CD4-positive, alpha-beta T cell (primary cell): ENCODE results near the gene NRXN3. TPM values are rescaled to one million over a fixed set of nuclear protein-coding genes. Genes with fewer than 3 reads are reported as not detected.

Experiments
- ATAC-seq: fragments of 200-7000 bp; cut with Tn5 transposase; one replicate; pipeline ENCODE4 v1.10.0; 2022; ENCODE audit warnings: mild to moderate bottlenecking; ENCODE audit not compliant: poor library complexity
- CTCF ChIA-PET: fragments of 350-600 bp; sonication (Branson Sonifier 250); formaldehyde crosslinking; loops from one replicate; lab custom pipeline; 2021; ENCODE audit warnings: antibody characterized with exemption, inconsistent platforms; lab: Charles Lee
- POLR2A ChIA-PET: fragments of 350-600 bp; sonication (Branson Sonifier 250); formaldehyde crosslinking; loops from one replicate; lab custom pipeline; 2021; ENCODE audit warnings: antibody characterized with exemption, inconsistent platforms; lab: Charles Lee
- DNase-seq, 14 experiments: peaks; one replicate each; pipeline ENCODE4 v3.0.0-alpha.2; 2013 to 2020; ENCODE audit warnings: mixed read lengths in 2 of 14
- H3K27ac ChIP-seq, 2 donors: one replicate each; pipeline versions ENCODE4 v1.5.1 to v1.7.0; 2013; ENCODE audit warnings: low read length in 2 of 2, low read depth in 1 of 2, mild to moderate bottlenecking in 1 of 2
- H3K27me3 ChIP-seq, 2 experiments: 1 replicate in 1 of 2; 2 replicates in 1 of 2; pipeline versions ENCODE4 v1.6.1 to v1.7.0; 2013; ENCODE audit warnings: low read length in 2 of 2, control low read depth in 1 of 2, mild to moderate bottlenecking in 1 of 2, moderate library complexity in 1 of 2; ENCODE audit not compliant: insufficient read depth in 2 of 2, control insufficient read depth in 1 of 2
- H3K36me3 ChIP-seq: one replicate; pipeline ENCODE4 v1.6.1; 2013; ENCODE audit warnings: low read length, control low read depth; ENCODE audit not compliant: insufficient read depth
- H3K4me1 ChIP-seq: one replicate; pipeline ENCODE4 v1.6.1; 2013; ENCODE audit warnings: low read length, control low read depth; ENCODE audit not compliant: insufficient read depth
- H3K4me3 ChIP-seq: one replicate; pipeline ENCODE4 v1.5.1; 2013; ENCODE audit warnings: mild to moderate bottlenecking, low read length, moderate library complexity
- H3K9me3 ChIP-seq, 2 experiments: 1 replicate in 1 of 2; 2 replicates in 1 of 2; pipeline versions ENCODE4 v1.6.1 to v1.7.0; 2013; ENCODE audit warnings: low read length in 2 of 2, mild to moderate bottlenecking in 2 of 2, control low read depth in 1 of 2, moderate library complexity in 1 of 2; ENCODE audit not compliant: control insufficient read depth in 1 of 2, insufficient read depth in 1 of 2
- H3K27ac Mint-ChIP-seq: one replicate; pipeline ENCODE4 v1.8.0; 2020; ENCODE audit warnings: mixed read lengths
- H3K27me3 Mint-ChIP-seq: one replicate; pipeline ENCODE4 v1.8.0; 2021; ENCODE audit warnings: mixed read lengths
- H3K36me3 Mint-ChIP-seq: one replicate; pipeline ENCODE4 v1.8.0; 2021; ENCODE audit warnings: low read depth, mixed read lengths
- H3K4me1 Mint-ChIP-seq: one replicate; pipeline ENCODE4 v1.8.0; 2021; ENCODE audit warnings: low read depth, mixed read lengths
- H3K4me3 Mint-ChIP-seq: one replicate; pipeline ENCODE4 v1.8.0; 2020; ENCODE audit warnings: mild to moderate bottlenecking, mixed read lengths
- H3K9me3 Mint-ChIP-seq: one replicate; pipeline ENCODE4 v1.8.0; 2020; ENCODE audit warnings: mixed read lengths
- intact Hi-C, 2 experiments: fragments of 100-400 bp; cut with DNase I in 1 of 2; cut with micrococcal nuclease in 1 of 2; formaldehyde crosslinking; loops; one replicate each; pipeline versions ENCODE4 v1.15.1 to v1.9.0; 2023 to 2025; cut with DNase I, micrococcal nuclease
- total RNA-seq, 174 experiments: library from RNA in 2 of 174; stranded (reverse) in 2 of 174; gene quantifications; one replicate each; pipeline ENCODE4 v1.2.3 and lab custom pipeline; 2021 to 2026
- TF ChIP-seq, protein P1 (sequence below): fragments of 200-600 bp; IDR thresholded peaks from one replicate; pipeline ENCODE4 v1.8.0; 2022; ENCODE audit warnings: antibody characterized with exemption, mild to moderate bottlenecking

Gene NRXN3
- total RNA-seq, 2 experiments from 2014 or later = not detected

- no peak for ATAC-seq
- no peaks in the 10 kb centered on the region for H3K36me3 ChIP-seq
- CTCF ChIA-PET = no interaction called here
- no peaks in the 10 kb centered on the region for H3K4me1 ChIP-seq
- no peak overlapping the region for H3K4me3 ChIP-seq
- Mint-ChIP-seq H3K36me3 (no peaks in the 10 kb centered on the region), H3K27me3 (no peaks in the 10 kb centered on the region), H3K9me3 (peaks cover 8% of the 10 kb centered on the region), H3K4me3 (no peak overlapping the region), H3K27ac (no peak overlapping the region), H3K4me1 (no peaks in the 10 kb centered on the region)
- H3K9me3 ChIP-seq = peaks cover 0 to 4% of the 10 kb centered on the region in 2 experiments
- POLR2A ChIA-PET = no interaction called here
- H3K27me3 ChIP-seq = no peaks in the 10 kb centered on the region
- no peak overlapping the region for H3K27ac ChIP-seq
- intact Hi-C loops = no loop called here
- DNase-seq = no peak
- TF ChIP-seq, protein P1, sequence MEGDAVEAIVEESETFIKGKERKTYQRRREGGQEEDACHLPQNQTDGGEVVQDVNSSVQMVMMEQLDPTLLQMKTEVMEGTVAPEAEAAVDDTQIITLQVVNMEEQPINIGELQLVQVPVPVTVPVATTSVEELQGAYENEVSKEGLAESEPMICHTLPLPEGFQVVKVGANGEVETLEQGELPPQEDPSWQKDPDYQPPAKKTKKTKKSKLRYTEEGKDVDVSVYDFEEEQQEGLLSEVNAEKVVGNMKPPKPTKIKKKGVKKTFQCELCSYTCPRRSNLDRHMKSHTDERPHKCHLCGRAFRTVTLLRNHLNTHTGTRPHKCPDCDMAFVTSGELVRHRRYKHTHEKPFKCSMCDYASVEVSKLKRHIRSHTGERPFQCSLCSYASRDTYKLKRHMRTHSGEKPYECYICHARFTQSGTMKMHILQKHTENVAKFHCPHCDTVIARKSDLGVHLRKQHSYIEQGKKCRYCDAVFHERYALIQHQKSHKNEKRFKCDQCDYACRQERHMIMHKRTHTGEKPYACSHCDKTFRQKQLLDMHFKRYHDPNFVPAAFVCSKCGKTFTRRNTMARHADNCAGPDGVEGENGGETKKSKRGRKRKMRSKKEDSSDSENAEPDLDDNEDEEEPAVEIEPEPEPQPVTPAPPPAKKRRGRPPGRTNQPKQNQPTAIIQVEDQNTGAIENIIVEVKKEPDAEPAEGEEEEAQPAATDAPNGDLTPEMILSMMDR = no peak
Measured at GRCh38 chr14:79544698-79545070, 1374.5 kb downstream of the NRXN3 start.

- ChIA-PET CTCF (no interaction called here), POLR2A (no interaction called here)
- DNase-seq (no peak), ATAC-seq (no peak)
- Mint-ChIP-seq H3K9me3 (no peaks in the 10 kb centered on the region), H3K4me3 (no peak overlapping the region), H3K36me3 (no peaks in the 10 kb centered on the region), H3K27me3 (no peaks in the 10 kb centered on the region), H3K4me1 (no peaks in the 10 kb centered on the region), H3K27ac (no peak overlapping the region)
- Histone ChIP-seq H3K27ac (no peak overlapping the region), H3K4me1 (no peaks in the 10 kb centered on the region), H3K27me3 (no peaks in the 10 kb centered on the region), H3K36me3 (no peaks in the 10 kb centered on the region), H3K4me3 (no peak overlapping the region), H3K9me3 (no peaks in the 10 kb centered on the region)
- TF ChIP-seq, protein P1 = no peak
- intact Hi-C loops = no loop called here
Measured at GRCh38 chr14:79548836-79549235, 1378.7 kb downstream of the NRXN3 start.

DNA sequence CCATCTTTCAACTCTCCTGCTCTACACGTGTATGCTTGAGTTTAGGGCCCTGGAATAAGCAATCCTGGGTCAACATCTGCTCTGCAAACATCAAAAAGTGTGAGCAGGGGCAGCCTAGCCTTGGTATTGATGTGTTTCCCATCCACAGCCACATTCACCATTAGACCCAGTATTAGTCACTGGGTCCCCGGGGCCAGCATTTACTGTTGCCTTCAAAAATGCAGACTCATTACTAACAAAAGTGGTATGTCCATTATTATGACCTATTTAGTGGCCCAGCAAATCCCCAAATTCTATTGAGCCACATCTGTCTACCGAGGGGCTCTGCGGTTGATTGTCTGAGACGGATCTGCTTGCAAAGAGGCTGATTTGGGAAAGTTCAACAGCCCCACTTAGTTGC is 1379.3 kb downstream of the NRXN3 start:
- ChIA-PET POLR2A (no interaction called here), CTCF (no interaction called here)
- Mint-ChIP-seq H3K27me3 (no peaks in the 10 kb centered on the region), H3K9me3 (no peaks in the 10 kb centered on the region), H3K36me3 (no peaks in the 10 kb centered on the region), H3K27ac (no peak overlapping the region), H3K4me3 (no peak overlapping the region), H3K4me1 (no peaks in the 10 kb centered on the region)
- TF ChIP-seq, protein P1 = no peak
- no peak overlapping the region for H3K27ac ChIP-seq
- ATAC-seq = no peak
- H3K4me3 ChIP-seq = no peak overlapping the region
- H3K36me3 ChIP-seq = no peaks in the 10 kb centered on the region
- no peaks in the 10 kb centered on the region for H3K27me3 ChIP-seq
- no peak for DNase-seq
- H3K9me3 ChIP-seq = no peaks in the 10 kb centered on the region
- H3K4me1 ChIP-seq = no peaks in the 10 kb centered on the region
- intact Hi-C loops = no loop called here
